ENCODE measurements around the gene GSAP.
"Not testable (repeated sequence)": the region's sequence is repeated elsewhere in the genome, so short reads cannot be mapped to it uniquely, and the experiment has no call there.

The GSAP gene

GRCh38 chr7:77353911-77354310, 62.2 kb downstream of the GSAP start:
- DNase-seq: no peak

GRCh38 chr7:77353407-77353721, 62.8 kb downstream of the GSAP start:
- DNase-seq: no peak

GRCh38 chr7:77352665-77353406, 63.3 kb downstream of the GSAP start:
- DNase-seq: no peak

- DNase-seq: no peak
Observed at GRCh38 chr7:77351539-77352004, 64.6 kb downstream of the GSAP start.

- no peak for DNase-seq
Observed at GRCh38 chr7:77349141-77349540, 67.0 kb downstream of the GSAP start.

- DNase-seq: peak; percentile 84
Observed at GRCh38 chr7:77348371-77348813, 67.8 kb downstream of the GSAP start.

GRCh38 chr7:77346441-77346840, 69.7 kb downstream of the GSAP start:
- DNase-seq: no peak

GRCh38 chr7:77345426-77345825, 70.7 kb downstream of the GSAP start:
- DNase-seq: not testable (repeated sequence)

- DNase-seq: no peak
Observed at GRCh38 chr7:77339726-77340125, 76.4 kb downstream of the GSAP start.

GRCh38 chr7:77338883-77339629, 77.1 kb downstream of the GSAP start:
- peak; percentile 75 for DNase-seq

- DNase-seq: peak; percentile 33
Observed at GRCh38 chr7:77338260-77338659, 77.9 kb downstream of the GSAP start.

GRCh38 chr7:77337456-77337990, 78.6 kb downstream of the GSAP start:
- no peak for DNase-seq

- no peak for DNase-seq
Observed at GRCh38 chr7:77335581-77335980, 80.6 kb downstream of the GSAP start.

- DNase-seq: not testable (repeated sequence)
Observed at GRCh38 chr7:77334039-77334438, 82.1 kb downstream of the GSAP start.

GRCh38 chr7:77331938-77332695, 84.0 kb downstream of the GSAP start:
- DNase-seq: peak; percentile 87

GRCh38 chr7:77330169-77330882, 85.8 kb downstream of the GSAP start:
- DNase-seq: peak; percentile 51

- DNase-seq: no peak
Observed at GRCh38 chr7:77329466-77330168, 86.5 kb downstream of the GSAP start.

GRCh38 chr7:77328669-77329068, 87.5 kb downstream of the GSAP start:
- DNase-seq: peak; percentile 73

- DNase-seq: no peak
Observed at GRCh38 chr7:77327932-77328628, 88.1 kb downstream of the GSAP start.

- DNase-seq: peak; percentile 75
Observed at GRCh38 chr7:77327067-77327931, 88.8 kb downstream of the GSAP start.

Measured in HCEC 1CT (cell line).